Omental fat pad (tissue), 4 donors: Measurements from ENCODE around the gene NTN1. TPM values are rescaled to one million over a fixed set of nuclear protein-coding genes. Genes with fewer than 3 reads are reported as not detected.

Experiments used
- ATAC-seq: fragments of 150-250 bp; one replicate; pipeline ENCODE4 v1.9.1; 2016; ENCODE audit warnings: mild to moderate bottlenecking, moderate library complexity; ENCODE audit not compliant: low FRiP score
- DNase-seq: peaks from one replicate; pipeline ENCODE4 v3.0.0-alpha.2; 2019; ENCODE audit warnings: low spot score
- CTCF ChIP-seq, 3 donors: fragments of 450-650 bp; IDR thresholded peaks; one replicate each; pipeline ENCODE4 v1.5.1; 2016 to 2017; ENCODE audit warnings: antibody characterized with exemption in 3 of 3, mild to moderate bottlenecking in 3 of 3, moderate library complexity in 2 of 3
- total RNA-seq, 4 donors: library from RNA; depleted of rRNA; stranded (reverse); fragments of >200 nt; gene quantifications; one replicate each; pipeline ENCODE4 v1.1.0, GENCODE V29; 2016

NTN1 gene
- total RNA-seq, 4 donors from 2014 or later: 0.69 to 7.3 (median 2.5) TPM

GRCh38 chr17:9209347-9209746 lies 188.0 kb downstream of the NTN1 start:
- ATAC-seq (no peak), DNase-seq (no peak)
- TF ChIP-seq CTCF (IDR thresholded peaks at IDR 0.05): no peak

- TF ChIP-seq CTCF (IDR thresholded peaks at IDR 0.05): no peak
- no peak for ATAC-seq
- DNase-seq: no peak
These were observed 188.6 kb downstream of the NTN1 start for GRCh38 chr17:9209781-9210370.

- DNase-seq (no peak), ATAC-seq (no peak)
- no peak for TF ChIP-seq CTCF (IDR thresholded peaks at IDR 0.05)
These were observed 189.9 kb downstream of the NTN1 start for GRCh38 chr17:9211133-9211765.

- no peak for DNase-seq
- ATAC-seq: no peak
- no peak for TF ChIP-seq CTCF (IDR thresholded peaks at IDR 0.05)
These were observed 191.3 kb downstream of the NTN1 start for GRCh38 chr17:9212376-9213302.

GRCh38 chr17:9213303-9213640 lies 192.0 kb downstream of the NTN1 start:
- no peak for TF ChIP-seq CTCF (IDR thresholded peaks at IDR 0.05)
- DNase-seq: no peak
- ATAC-seq: no peak

- ATAC-seq: no peak
- TF ChIP-seq CTCF (IDR thresholded peaks at IDR 0.05): no peak
- no peak for DNase-seq
These were observed 194.2 kb downstream of the NTN1 start for GRCh38 chr17:9215465-9215864.
